IPS-11a (cell line): ENCODE results near the gene GART.
"Not testable (repeated sequence)": the region's sequence is repeated elsewhere in the genome, so short reads cannot be mapped to it uniquely, and the experiment has no call there.

Experiments used
- H3K4me3 ChIP-seq: one replicate; pipeline ENCODE4 v1.5.1; 2013; ENCODE audit warnings: low read depth, low read length, control low read depth

Gene GART

DNA sequence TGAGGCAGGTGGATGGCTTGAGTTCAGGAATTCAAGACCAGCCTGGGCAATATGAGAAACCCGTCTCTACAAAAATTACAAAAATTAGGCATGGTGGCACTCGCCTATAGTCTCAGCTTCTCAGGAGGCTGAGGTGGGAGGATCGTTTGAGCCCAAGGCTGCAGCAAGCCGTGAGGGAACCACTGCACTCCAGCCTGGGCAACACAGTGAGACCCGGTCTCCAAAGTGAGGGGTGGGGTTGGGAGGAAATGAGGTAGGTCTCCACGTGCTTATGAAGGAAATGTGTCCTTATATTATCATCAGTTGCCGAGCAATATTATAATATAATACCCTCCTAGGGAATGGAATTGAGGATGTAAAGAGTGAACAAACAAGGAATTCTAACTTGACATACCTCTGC, 64.9 kb downstream of the GART start:
- no peak overlapping the region for H3K4me3 ChIP-seq

- no peak overlapping the region for H3K4me3 ChIP-seq
Observed at GRCh38 chr21:33473344-33473743, 68.6 kb downstream of the GART start.

- no peak overlapping the region for H3K4me3 ChIP-seq
Observed at GRCh38 chr21:33470701-33471100, 71.2 kb downstream of the GART start.

GRCh38 chr21:33469183-33469582, 72.7 kb downstream of the GART start:
- not testable (repeated sequence) for H3K4me3 ChIP-seq

- H3K4me3 ChIP-seq = no peak overlapping the region
Observed at GRCh38 chr21:33461538-33462250, 80.2 kb downstream of the GART start.

GRCh38 chr21:33458861-33459260, 83.1 kb downstream of the GART start:
- H3K4me3 ChIP-seq = no peak overlapping the region

GRCh38 chr21:33455686-33456446, 86.1 kb downstream of the GART start:
- H3K4me3 ChIP-seq = no peak overlapping the region
